Osteocyte (in vitro differentiated cells): Measurements from ENCODE around the gene GTF2A2. TPM values are rescaled to one million over a fixed set of nuclear protein-coding genes. Genes with fewer than 3 reads are reported as not detected.
"Not testable (repeated sequence)": the region's sequence is repeated elsewhere in the genome, so short reads cannot be mapped to it uniquely, and the experiment has no call there.

Experiments
- DNase-seq: peaks from one replicate; pipeline ENCODE4 v3.0.0; 2021; ENCODE audit warnings: mixed read lengths; ENCODE audit not compliant: unreplicated experiment; ENCODE audit errors: extremely low spot score
- H3K27ac Mint-ChIP-seq: one replicate; pipeline ENCODE4 v1.8.0; 2021; ENCODE audit warnings: mild to moderate bottlenecking, mixed read lengths; ENCODE audit not compliant: unreplicated experiment
- H3K27me3 Mint-ChIP-seq: one replicate; pipeline ENCODE4 v1.8.0; 2021; ENCODE audit warnings: mixed read lengths; ENCODE audit not compliant: unreplicated experiment
- H3K36me3 Mint-ChIP-seq: one replicate; pipeline ENCODE4 v1.8.0; 2021; ENCODE audit warnings: mixed read lengths; ENCODE audit not compliant: unreplicated experiment
- H3K4me1 Mint-ChIP-seq: one replicate; pipeline ENCODE4 v1.8.0; 2021; ENCODE audit warnings: mixed read lengths; ENCODE audit not compliant: unreplicated experiment
- H3K4me3 Mint-ChIP-seq: one replicate; pipeline ENCODE4 v1.8.0; 2021; ENCODE audit warnings: mild to moderate bottlenecking, moderate library complexity, mixed read lengths; ENCODE audit not compliant: unreplicated experiment
- H3K9me3 Mint-ChIP-seq: one replicate; pipeline ENCODE4 v1.8.0; 2021; ENCODE audit warnings: mixed read lengths; ENCODE audit not compliant: unreplicated experiment
- total RNA-seq: library from RNA; stranded (reverse); gene quantifications from 2 replicates; pipeline ENCODE4 v1.2.1, GENCODE V29; 2021
- TF ChIP-seq, protein P1 (sequence below): fragments of 200-600 bp; sonication (generic); IDR thresholded peaks from 2 replicates; pipeline ENCODE4 v1.5.0; 2021; ENCODE audit warnings: antibody characterized with exemption, mild to moderate bottlenecking, moderate library complexity

Gene GTF2A2
- total RNA-seq, 1 donor from 2014 or later = 99.1 TPM

DNA sequence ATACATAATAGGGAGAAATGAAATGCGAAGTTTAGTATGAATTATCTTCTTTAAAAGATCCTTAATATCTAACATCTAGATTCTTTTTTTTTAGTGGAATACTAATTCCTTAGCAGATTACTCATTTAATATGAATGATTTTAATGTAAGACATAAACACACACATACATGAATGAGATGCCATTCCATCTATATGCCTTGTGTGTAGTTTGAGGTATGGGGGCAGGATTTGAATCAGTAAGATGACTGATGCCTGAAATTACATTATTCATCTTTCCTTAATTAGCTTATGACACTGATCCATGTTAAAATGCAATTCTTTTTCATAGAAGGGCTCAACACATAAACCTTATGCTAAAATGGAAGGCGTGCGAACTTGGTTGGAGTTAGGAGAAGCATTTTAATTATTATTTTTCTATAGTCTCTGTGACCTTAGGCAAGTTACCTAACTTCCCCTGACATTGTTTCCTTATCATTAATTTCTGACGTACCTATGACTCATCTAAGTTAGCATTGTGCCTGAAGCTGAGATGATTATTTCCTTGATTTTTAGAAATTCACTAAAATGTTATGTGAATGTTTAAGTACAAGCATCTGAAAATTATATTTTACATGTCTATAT is 42.6 kb upstream of the GTF2A2 start:
- peaks cover 65% of the 10 kb centered on the region for H3K27me3 Mint-ChIP-seq
- no peaks in the 10 kb centered on the region for H3K9me3 Mint-ChIP-seq
- no peak for DNase-seq
- H3K4me1 Mint-ChIP-seq = no peaks in the 10 kb centered on the region
- H3K4me3 Mint-ChIP-seq = no peak overlapping the region
- no peak overlapping the region for H3K27ac Mint-ChIP-seq
- TF ChIP-seq, protein P1, sequence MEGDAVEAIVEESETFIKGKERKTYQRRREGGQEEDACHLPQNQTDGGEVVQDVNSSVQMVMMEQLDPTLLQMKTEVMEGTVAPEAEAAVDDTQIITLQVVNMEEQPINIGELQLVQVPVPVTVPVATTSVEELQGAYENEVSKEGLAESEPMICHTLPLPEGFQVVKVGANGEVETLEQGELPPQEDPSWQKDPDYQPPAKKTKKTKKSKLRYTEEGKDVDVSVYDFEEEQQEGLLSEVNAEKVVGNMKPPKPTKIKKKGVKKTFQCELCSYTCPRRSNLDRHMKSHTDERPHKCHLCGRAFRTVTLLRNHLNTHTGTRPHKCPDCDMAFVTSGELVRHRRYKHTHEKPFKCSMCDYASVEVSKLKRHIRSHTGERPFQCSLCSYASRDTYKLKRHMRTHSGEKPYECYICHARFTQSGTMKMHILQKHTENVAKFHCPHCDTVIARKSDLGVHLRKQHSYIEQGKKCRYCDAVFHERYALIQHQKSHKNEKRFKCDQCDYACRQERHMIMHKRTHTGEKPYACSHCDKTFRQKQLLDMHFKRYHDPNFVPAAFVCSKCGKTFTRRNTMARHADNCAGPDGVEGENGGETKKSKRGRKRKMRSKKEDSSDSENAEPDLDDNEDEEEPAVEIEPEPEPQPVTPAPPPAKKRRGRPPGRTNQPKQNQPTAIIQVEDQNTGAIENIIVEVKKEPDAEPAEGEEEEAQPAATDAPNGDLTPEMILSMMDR = no peak
- H3K36me3 Mint-ChIP-seq = no peaks in the 10 kb centered on the region

DNA sequence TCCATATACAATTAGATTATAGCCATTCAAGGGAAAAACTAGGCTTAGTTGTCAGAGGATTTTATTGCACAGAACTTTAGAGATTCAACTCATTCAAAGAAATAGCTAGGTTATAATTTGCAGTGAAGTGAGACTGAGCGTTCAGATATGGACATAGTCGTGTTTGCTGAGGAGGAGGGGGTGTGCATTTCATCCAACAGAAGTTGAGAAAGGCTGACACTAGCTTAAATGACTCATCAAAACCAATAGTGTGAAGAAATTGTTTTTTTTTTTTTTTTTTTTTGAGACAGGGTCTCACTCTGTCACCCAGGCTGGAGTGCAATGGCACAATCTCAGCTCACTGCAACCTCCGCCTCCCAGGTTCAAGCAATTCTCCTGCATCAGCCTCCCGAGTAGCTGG is 40.8 kb upstream of the GTF2A2 start:
- not testable (repeated sequence) for DNase-seq, H3K36me3 Mint-ChIP-seq, H3K4me1 Mint-ChIP-seq, H3K4me3 Mint-ChIP-seq, H3K27ac Mint-ChIP-seq, H3K9me3 Mint-ChIP-seq
- H3K27me3 Mint-ChIP-seq = peaks cover 54% of the 10 kb centered on the region

DNA sequence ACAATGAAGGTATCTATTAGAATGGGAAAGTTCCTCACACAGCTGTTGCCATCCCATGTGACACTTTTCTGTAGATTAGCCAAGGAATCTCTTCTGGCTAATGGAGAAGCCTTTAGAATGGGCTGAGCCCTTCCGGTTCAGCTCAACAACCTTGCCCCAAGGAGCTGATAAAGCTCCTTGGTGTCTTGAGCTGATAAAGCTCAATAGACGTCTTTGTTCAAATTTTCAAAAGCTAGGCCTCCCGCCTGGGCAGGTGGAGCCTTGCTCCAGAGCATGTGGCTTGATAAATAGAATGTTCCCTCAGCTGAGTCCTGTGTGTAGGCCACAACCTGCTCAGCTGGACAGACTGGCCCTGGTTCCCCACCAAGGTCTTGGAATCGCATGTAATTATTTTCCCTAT is 39.0 kb upstream of the GTF2A2 start:
- DNase-seq = no peak
- no peak overlapping the region for H3K4me3 Mint-ChIP-seq
- H3K9me3 Mint-ChIP-seq = no peaks in the 10 kb centered on the region
- H3K4me1 Mint-ChIP-seq = no peaks in the 10 kb centered on the region
- no peak overlapping the region for H3K27ac Mint-ChIP-seq
- peaks cover 38% of the 10 kb centered on the region for H3K27me3 Mint-ChIP-seq
- no peaks in the 10 kb centered on the region for H3K36me3 Mint-ChIP-seq
- TF ChIP-seq, protein P1 = no peak

DNA sequence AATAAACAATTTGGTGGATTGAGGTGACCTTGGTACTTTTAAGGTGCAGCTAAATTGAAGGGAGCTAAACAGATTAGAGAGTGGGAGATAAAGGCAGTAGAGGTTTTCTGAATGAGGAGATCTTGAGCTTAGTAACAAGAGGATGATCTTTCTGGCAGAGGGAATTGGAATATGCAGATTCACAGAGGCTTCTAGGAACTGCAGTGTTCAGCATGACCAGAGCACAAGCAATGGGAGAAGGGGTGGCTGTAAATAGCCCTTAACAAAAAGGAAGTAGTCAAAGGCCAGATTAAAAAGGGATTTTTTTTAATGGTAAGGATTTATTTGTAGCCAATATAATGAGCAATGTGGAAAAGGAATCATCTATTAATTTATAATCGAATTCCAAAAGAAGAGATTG is 37.5 kb upstream of the GTF2A2 start:
- Mint-ChIP-seq H3K36me3 (no peaks in the 10 kb centered on the region), H3K27me3 (peaks cover 24% of the 10 kb centered on the region), H3K9me3 (no peaks in the 10 kb centered on the region), H3K4me3 (no peak overlapping the region), H3K27ac (no peak overlapping the region), H3K4me1 (peaks cover 7% of the 10 kb centered on the region)
- TF ChIP-seq, protein P1 = no peak
- DNase-seq = no peak

DNA sequence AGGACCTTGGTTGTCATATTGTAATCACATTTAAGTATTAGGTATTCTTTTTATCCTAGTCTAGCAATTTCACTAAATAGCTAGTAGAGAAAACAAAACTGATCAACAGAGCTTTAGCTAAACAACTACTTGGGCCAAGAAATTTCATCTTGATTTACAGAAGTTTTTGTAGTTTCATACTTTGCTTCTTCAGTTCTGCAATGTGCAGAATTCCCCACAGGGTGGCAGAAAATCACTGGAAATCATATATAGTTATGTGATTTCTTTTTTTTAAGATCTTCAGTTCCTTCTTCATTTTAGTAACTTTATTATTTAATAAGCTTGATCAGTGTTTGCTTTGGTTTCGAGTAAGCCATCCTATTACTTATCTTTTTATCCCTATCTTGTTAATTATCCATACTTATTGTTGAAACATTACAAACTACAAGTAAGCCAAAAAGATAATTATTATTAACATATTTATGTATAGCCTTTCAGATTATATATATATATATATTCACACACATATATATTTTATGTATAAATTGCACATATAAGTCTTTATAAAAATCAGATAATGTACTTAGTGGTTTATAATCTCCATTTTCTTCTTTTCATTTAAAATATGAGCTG is 34.0 kb upstream of the GTF2A2 start:
- peak overlapping the region; percentile 9 for H3K27ac Mint-ChIP-seq
- H3K36me3 Mint-ChIP-seq = peaks cover under 1% of the 10 kb centered on the region
- peak overlapping the region; percentile 55 for H3K4me3 Mint-ChIP-seq
- H3K9me3 Mint-ChIP-seq = no peaks in the 10 kb centered on the region
- H3K4me1 Mint-ChIP-seq = peaks cover 16% of the 10 kb centered on the region
- TF ChIP-seq, protein P1 = peak; percentile 64
- DNase-seq = no peak
- H3K27me3 Mint-ChIP-seq = peaks cover 15% of the 10 kb centered on the region
